Activated B cell treated with CpG ODN at 0.5 μM for 24 hours (primary cell): ENCODE results near the gene KCNH2. TPM values are rescaled to one million over a fixed set of nuclear protein-coding genes. Genes with fewer than 3 reads are reported as not detected.

Experiments
- ATAC-seq: fragments of 200-7000 bp; cut with Tn5 transposase; one replicate; pipeline ENCODE4 v1.10.0; 2021; ENCODE audit warnings: low read depth, mild to moderate bottlenecking, moderate library complexity
- CTCF ChIA-PET: fragments of 350-600 bp; sonication (Branson Sonifier 250); formaldehyde crosslinking; loops from one replicate; lab custom pipeline; 2021; ENCODE audit warnings: antibody characterized with exemption; lab: Charles Lee
- POLR2A ChIA-PET: fragments of 350-600 bp; sonication (Branson Sonifier 250); formaldehyde crosslinking; loops from one replicate; lab custom pipeline; 2021; ENCODE audit warnings: antibody characterized with exemption; lab: Charles Lee
- DNase-seq: peaks from one replicate; pipeline ENCODE4 v3.0.0; 2022
- H3K27ac Mint-ChIP-seq: one replicate; pipeline ENCODE4 v1.8.0; 2020; ENCODE audit warnings: mixed read lengths
- H3K27me3 Mint-ChIP-seq: one replicate; pipeline ENCODE4 v1.8.0; 2021; ENCODE audit warnings: mixed read lengths
- H3K36me3 Mint-ChIP-seq: one replicate; pipeline ENCODE4 v1.8.0; 2021; ENCODE audit warnings: low read depth, mixed read lengths
- H3K4me1 Mint-ChIP-seq: one replicate; pipeline ENCODE4 v1.8.0; 2021; ENCODE audit warnings: mixed read lengths
- H3K4me3 Mint-ChIP-seq: one replicate; pipeline ENCODE4 v1.8.0; 2020; ENCODE audit warnings: mild to moderate bottlenecking, mixed read lengths
- H3K9me3 Mint-ChIP-seq: one replicate; pipeline ENCODE4 v1.8.0; 2020; ENCODE audit warnings: mixed read lengths
- CTCF ChIP-seq: fragments of 200-600 bp; IDR thresholded peaks from one replicate; pipeline ENCODE4 v1.8.0; 2022; ENCODE audit warnings: antibody characterized with exemption, mild to moderate bottlenecking
- intact Hi-C: fragments of 100-400 bp; cut with micrococcal nuclease; formaldehyde crosslinking; loops from one replicate; pipeline ENCODE4 v1.15.1; 2024
- total RNA-seq: library from RNA; stranded (reverse); gene quantifications from 2 replicates; pipeline ENCODE4 v1.2.3, GENCODE V29; 2022

KCNH2 gene
- total RNA-seq, 1 donor from 2014 or later: 0.29 TPM

DNA sequence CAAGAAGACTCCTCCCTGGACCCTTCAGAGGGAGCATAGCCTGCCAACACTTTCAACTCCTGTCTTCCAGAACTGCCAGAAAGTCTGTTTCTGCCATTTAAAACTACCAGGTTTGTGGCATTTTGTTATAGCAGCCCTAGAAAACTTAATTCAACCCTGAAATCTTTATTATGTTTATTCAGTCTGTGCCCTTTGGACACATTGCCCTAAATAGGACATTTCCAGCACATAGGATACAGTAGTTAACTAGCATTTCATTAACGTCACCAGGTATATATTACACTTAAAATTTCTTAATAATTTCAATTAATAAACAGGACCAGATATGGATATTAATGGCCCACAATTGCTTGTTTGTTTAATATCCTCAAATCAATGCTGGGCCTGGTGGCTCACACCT, 54.3 kb downstream of the KCNH2 start:
- CTCF ChIA-PET: interaction anchor here (0.7 to 1.0 kb wide), 2 partner anchors 26 kb away, joined by 3 read pairs; no protein-coding TSS in a partner anchor

GRCh38 chr7:150923196-150923595, 54.9 kb downstream of the KCNH2 start:
- ChIA-PET CTCF (interaction anchor here (1.0 kb wide), 1 partner anchor 25 kb away, joined by 3 read pairs; no protein-coding TSS in a partner anchor), POLR2A (no interaction called here)
- Mint-ChIP-seq H3K36me3 (no peaks in the 10 kb centered on the region), H3K4me1 (no peaks in the 10 kb centered on the region), H3K27me3 (peaks cover 39% of the 10 kb centered on the region), H3K4me3 (no peak overlapping the region), H3K9me3 (no peaks in the 10 kb centered on the region), H3K27ac (no peak overlapping the region)
- no peak for TF ChIP-seq CTCF
- DNase-seq (no peak), ATAC-seq (no peak)
- intact Hi-C loops: no loop called here

More for the DNA sequence above, 54.3 kb downstream of the KCNH2 start:
- TF ChIP-seq CTCF: no peak
- ATAC-seq: no peak
- POLR2A ChIA-PET: no interaction called here
- no peak for DNase-seq
- no peaks in the 10 kb centered on the region for H3K36me3 Mint-ChIP-seq
- no peak overlapping the region for H3K27ac Mint-ChIP-seq
- intact Hi-C loops: no loop called here
- H3K9me3 Mint-ChIP-seq: no peaks in the 10 kb centered on the region
- peaks cover 37% of the 10 kb centered on the region for H3K27me3 Mint-ChIP-seq
- no peak overlapping the region for H3K4me3 Mint-ChIP-seq
- H3K4me1 Mint-ChIP-seq: no peaks in the 10 kb centered on the region

DNA sequence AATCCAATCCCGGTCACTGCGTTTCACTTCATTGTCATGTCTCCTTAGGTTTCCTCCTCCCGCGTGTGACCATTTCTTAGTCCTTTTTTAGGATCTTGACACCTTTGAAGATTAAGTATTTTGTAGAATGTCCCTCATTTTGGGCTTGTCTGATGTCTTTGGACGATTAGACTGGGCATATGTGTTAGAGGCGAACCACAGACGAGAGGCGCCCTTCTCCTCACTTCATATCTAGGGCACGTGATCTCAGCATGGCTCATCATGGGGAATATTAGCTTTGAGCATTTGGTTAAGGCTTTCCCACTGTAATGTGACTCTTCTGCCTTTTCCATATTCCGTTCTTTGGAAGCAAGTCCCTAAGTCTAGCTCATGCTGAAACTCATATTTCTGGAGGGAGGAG, 59.0 kb downstream of the KCNH2 start:
- DNase-seq (no peak), ATAC-seq (no peak)
- H3K4me3 Mint-ChIP-seq: no peak overlapping the region
- H3K4me1 Mint-ChIP-seq: no peaks in the 10 kb centered on the region
- CTCF ChIA-PET: no interaction called here
- no peak overlapping the region for H3K27ac Mint-ChIP-seq
- H3K27me3 Mint-ChIP-seq: peaks cover 20% of the 10 kb centered on the region
- intact Hi-C loops: no loop called here
- POLR2A ChIA-PET: no interaction called here
- H3K9me3 Mint-ChIP-seq: no peaks in the 10 kb centered on the region
- no peak for TF ChIP-seq CTCF
- no peaks in the 10 kb centered on the region for H3K36me3 Mint-ChIP-seq

DNA sequence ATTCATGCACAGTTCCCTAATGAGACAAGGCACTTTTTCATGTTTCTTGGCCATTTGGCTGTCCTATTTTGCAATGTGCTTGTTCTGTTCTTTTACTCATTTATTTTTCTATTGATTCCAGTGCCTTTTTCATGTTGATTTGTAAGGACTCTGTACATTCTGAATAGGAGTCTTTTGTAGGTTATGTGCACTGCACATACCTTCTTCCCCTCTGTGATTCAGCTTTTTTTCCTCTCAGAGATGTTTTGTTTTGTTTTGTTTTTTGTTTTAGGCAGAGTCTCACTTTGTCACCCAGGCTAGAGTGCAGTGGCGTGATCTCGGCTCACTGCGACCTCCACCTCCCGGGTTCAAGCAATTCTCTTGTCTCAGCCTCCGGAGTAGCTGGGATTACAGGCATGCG, 59.7 kb downstream of the KCNH2 start:
- H3K27ac Mint-ChIP-seq: no peak overlapping the region

DNA sequence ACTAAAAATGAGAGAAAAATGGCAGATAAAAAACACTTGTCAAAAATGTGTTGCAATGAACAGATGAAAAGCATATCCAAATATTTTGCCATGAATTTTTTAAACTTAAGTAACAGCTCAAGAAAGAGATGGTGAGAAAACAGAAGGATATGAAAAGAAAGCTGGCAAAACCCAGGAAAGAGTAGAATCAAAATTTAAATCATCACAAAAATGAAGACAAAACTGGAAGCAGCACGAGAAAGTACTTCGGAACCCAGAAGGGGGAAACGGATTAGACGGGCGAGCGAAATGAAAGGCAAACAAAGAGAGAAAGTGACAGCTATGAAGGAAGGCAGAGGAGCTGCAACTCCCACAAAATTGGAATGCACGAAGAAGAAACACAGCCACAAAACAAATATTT, 60.2 kb downstream of the KCNH2 start:
- Mint-ChIP-seq H3K36me3 (no peaks in the 10 kb centered on the region), H3K4me1 (no peaks in the 10 kb centered on the region), H3K27me3 (peaks cover 20% of the 10 kb centered on the region), H3K27ac (no peak overlapping the region), H3K9me3 (no peaks in the 10 kb centered on the region), H3K4me3 (no peak overlapping the region)
- ATAC-seq (no peak), DNase-seq (no peak)
- ChIA-PET POLR2A (no interaction called here), CTCF (no interaction called here)
- intact Hi-C loops: no loop called here
- no peak for TF ChIP-seq CTCF

More for the DNA sequence above, 59.7 kb downstream of the KCNH2 start:
- H3K4me3 Mint-ChIP-seq: no peak overlapping the region
- POLR2A ChIA-PET: no interaction called here
- CTCF ChIA-PET: no interaction called here
- peaks cover 20% of the 10 kb centered on the region for H3K27me3 Mint-ChIP-seq
- H3K4me1 Mint-ChIP-seq: no peaks in the 10 kb centered on the region
- ATAC-seq (no peak), DNase-seq (no peak)
- H3K36me3 Mint-ChIP-seq: no peaks in the 10 kb centered on the region
- intact Hi-C loops: no loop called here
- TF ChIP-seq CTCF: no peak
- no peaks in the 10 kb centered on the region for H3K9me3 Mint-ChIP-seq
